HG03575 (cell line): ENCODE results near the gene SLC25A13.

Source experiments
- ATAC-seq: cut with Tn5 transposase; IDR thresholded peaks from one replicate; pipeline ENCODE4 v1.9.1; 2021; ENCODE audit not compliant: unreplicated experiment, insufficient number of reproducible peaks, low FRiP score; ENCODE audit errors: extremely low read depth

SLC25A13 gene

DNA sequence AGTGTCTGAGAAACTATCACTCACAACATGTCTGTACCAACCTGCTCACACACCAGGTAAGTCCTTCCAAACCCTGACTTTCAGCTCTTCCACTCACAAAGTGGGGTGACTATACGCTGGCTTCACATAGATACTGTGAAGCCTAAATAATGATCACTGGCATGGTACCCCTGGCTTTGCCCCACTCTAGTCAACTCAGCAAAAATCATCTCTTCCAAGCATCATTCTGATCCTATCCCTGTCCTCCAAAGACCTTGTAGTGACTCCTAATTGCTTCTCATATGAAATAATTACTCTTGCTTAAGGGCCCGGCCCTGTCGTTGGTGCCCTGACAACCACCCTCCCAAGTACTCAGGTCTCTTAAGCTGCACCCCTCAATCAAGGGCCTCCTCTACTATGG, 97.8 kb downstream of the SLC25A13 start:
- ATAC-seq, result no peak

DNA sequence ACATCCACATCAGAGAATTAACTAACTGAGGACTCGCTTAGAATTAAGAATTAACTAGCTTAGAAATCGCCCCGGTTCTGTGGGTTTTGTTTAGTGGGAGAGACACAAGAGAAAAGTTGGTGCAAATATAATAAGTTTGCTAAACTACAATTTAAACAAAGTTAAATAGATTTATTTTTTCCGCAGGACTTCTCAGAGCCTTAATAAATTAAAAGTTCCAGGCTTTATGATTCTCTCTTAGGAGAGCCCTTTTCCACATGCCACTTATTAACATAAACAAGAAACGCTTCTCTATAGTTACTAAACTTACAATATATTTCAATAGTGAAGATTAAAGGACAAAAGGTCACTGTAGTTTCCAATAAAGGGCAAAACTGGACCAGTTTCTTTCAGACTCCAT, 100.0 kb downstream of the SLC25A13 start:
- no peak for ATAC-seq

DNA sequence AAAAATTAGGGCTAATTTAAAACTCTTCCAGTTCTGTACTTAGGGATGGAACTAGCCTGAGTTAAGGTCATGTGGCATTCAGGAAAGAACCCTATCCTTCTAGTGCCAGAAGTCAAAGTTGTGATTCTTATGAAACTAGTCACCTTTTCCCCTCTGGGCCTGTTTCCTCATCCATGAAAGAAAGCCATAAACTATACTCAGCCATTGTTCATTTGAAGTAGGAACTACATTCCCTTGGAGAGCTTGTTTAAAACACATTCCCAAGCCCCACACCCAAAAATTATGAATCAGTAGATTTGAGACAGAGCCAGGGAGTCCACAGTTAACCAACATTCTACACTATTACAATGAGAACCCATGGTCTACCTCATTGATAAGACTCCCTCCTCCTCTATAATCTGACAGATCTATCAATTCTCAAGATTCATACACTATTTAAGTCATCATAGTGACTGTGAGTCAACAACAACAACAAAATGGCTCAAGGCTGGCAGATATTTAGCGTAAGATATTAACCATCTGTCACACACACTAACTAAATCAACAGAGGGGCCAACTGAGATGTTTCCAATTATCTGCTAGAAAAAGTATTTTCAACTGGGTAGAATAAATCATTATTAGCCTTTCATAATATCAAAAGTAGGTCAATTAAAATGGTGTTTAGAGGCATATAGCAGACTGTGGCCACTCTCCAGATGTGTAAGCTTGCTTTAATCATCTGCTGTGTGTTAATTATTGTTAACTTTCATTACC, 102.3 kb downstream of the SLC25A13 start:
- ATAC-seq, result no peak

DNA sequence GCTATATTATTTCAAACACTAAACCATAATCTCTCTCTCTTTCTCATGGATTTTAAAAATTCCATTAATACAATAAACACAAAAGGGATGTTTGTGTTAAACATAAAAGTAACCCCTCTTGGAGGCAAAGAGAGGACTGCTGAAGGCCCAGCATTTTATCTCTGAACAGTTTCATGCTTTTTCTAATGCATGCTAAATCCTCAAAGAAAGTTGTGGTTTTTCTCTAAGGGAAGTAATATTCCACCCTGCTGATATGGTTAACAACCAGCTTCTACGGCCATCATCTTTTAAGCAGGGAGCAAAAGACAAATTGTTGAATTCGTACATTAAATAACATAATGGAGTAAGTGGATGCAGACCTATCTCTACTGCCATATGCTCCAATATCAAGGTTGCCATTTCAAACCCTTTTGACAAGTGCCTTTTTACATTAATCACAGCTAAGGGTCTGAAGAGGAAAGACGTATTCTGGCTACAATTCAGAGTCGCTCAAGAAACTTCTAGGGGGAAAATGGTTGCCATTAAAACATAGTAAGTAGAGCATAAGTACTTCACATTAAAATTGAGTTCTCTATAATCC, 103.1 kb downstream of the SLC25A13 start:
- no peak for ATAC-seq

DNA sequence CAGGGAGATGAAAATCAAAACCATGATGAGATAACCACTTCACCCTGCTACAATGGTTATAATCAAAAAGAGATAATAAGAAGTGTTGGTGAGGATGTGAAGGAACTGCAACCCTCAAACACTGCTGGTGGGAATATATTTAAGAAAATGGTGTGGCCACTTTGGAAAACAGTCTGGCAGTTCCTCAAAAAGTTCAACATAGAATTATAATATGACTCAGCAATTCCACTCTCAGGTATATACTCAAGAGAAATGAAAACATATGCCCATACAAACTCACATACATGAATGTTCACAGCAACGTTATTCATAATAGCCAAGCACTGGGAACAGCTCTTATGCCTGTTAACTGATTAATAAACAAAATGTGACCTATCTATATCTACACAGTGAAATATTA, 104.8 kb downstream of the SLC25A13 start:
- ATAC-seq, result no peak

DNA sequence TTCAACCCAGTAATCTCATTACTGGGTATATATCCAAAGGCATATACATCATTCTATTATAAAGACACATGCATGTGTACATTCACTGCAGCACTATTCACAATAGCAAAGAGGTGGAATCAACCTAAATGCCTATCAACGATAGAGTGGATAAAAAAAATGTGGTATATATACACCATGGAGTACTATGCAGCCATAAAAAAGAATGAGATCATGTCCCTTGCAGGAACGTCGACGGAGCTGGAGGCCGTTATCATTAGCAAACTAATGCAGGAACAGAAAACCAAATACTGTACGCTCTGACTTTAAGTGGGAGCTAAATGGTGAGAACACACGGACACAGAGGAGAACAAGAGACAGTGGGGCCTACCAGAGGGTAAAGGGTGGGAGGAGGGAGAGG, 105.5 kb downstream of the SLC25A13 start:
- no peak for ATAC-seq

DNA sequence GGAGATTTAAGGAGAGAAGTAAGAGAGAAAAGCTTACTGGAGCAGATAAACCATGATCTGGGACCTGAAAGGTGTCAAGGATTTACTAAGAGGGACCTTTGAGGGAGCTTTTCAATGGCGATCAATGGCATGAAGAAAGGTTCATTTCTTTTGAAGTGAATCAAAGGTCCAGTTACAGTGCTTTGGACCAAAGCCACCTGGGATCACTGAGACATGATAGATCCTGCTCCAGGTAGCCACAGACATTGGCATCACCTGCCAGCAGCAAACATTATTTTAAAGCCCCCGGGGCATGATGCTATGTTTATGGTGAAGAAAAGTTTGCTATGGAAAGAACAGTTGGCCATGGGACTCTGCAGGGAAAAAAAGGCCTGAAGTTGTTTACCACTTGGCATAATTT, 109.4 kb downstream of the SLC25A13 start:
- ATAC-seq, result no peak

- no peak for ATAC-seq
Observed at GRCh38 chr7:96211954-96212353, 109.9 kb downstream of the SLC25A13 start.

GRCh38 chr7:96205665-96206064, 116.2 kb downstream of the SLC25A13 start:
- no peak for ATAC-seq

- no peak for ATAC-seq
Observed at GRCh38 chr7:96204601-96205000, 117.3 kb downstream of the SLC25A13 start.

DNA sequence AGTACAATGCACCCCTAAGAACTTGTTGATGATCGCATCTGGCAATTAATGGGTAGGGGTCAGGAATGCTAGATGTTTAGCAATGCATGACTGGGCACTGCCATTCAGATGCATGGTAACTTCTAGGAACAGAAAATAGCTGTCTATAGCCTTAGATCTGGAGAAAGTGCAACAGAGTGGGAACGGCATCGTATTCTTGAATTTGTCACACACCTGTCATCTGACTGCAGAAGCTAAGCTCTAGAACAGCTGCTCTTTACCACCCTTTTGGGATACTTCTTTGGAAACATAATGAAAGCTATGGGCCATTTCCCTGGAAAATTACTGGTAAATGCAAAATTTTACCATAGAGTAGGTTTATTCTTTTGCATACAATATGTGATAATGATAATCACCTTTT, 118.1 kb downstream of the SLC25A13 start:
- no peak for ATAC-seq

- no peak for ATAC-seq
Observed at GRCh38 chr7:96202102-96202501, 119.8 kb downstream of the SLC25A13 start.

GRCh38 chr7:96200740-96201139, 121.2 kb downstream of the SLC25A13 start:
- no peak for ATAC-seq

DNA sequence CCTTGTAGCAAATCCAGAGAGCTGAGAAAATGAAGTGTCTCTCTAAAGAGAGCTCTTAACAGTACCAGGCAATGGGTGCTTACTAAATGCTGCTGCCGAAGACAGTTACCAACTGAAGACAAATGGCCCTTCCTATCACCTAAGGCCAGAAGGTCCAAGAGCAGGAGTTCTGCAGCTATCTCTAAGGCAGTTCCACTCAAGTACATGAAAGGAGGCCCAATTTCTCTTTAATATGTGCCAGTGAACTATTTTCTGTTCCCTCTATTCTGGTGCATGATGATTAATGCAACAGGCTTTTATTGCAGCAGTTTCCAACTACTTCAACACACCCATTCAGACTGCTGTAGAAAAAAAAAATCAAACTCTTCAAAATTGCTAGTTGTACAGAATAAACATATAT, 122.5 kb downstream of the SLC25A13 start:
- ATAC-seq, result no peak

- no peak for ATAC-seq
Observed at GRCh38 chr7:96198047-96198636, 123.8 kb downstream of the SLC25A13 start.

- ATAC-seq, result no peak
Observed at GRCh38 chr7:96196676-96197075, 125.2 kb downstream of the SLC25A13 start.

DNA sequence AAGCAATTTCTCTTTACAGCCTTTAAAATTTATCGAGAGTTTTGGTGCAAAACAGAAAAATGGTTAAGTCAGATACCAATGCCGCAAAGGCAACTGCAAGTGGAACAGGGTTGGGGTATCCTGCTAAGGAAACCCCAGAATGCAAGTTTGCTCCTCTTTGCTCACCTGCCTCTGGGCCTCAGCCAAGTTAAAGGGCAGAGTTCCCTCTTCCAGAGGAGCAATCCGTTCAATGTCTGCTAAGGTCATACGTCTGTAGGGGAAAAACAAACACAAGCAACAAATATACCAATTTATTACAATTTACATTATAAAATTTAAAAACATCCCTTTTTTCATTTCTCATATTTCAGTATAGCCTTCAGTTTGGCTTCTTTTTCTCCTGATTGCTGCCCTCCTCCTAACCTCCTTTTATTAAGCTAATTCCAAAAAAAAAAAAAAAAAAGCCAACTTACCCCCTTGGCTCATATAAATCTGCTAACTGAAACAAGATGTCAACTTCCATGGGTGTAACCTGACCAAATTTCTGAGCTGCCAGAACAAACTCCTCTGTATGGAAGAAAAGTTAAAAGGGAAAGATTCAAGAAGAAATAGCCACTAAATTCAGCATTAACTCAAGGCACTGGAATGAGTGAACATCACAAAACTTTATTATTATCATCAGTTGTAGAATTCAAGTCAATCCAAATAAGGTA, 132.6 kb downstream of the SLC25A13 start:
- no peak for ATAC-seq

- ATAC-seq, result no peak
Observed at GRCh38 chr7:96188591-96188991, 133.3 kb downstream of the SLC25A13 start.

GRCh38 chr7:96188174-96188581, 133.7 kb downstream of the SLC25A13 start:
- no peak for ATAC-seq

- no peak for ATAC-seq
Observed at GRCh38 chr7:96187735-96188134, 134.2 kb downstream of the SLC25A13 start.
